RWPE1 (cell line): Measurements from ENCODE around the gene CRYGN.

Experiments used
- CTCF ChIA-PET: fragments of 350-600 bp; sonication (Branson Sonifier 250); formaldehyde crosslinking; extraction: SDS; loops from one replicate; lab custom pipeline; 2021; lab: Yijun Ruan, JAX
- POLR2A ChIA-PET: fragments of 400-600 bp; formaldehyde crosslinking; extraction: SDS; loops from one replicate; lab custom pipeline; 2020; ENCODE audit warnings: antibody characterized with exemption; ENCODE audit not compliant: low non-redundant PET; lab: Yijun Ruan, JAX
- DNase-seq: peaks from one replicate; pipeline ENCODE4 v3.0.0; 2012; ENCODE audit warnings: low spot score
- H3K27ac ChIP-seq: fragments of 450-650 bp; 2 replicates; pipeline ENCODE4 v1.5.1; 2017
- TF ChIP-seq, protein P1 (sequence below): fragments of 450-650 bp; conservative IDR thresholded peaks from 2 replicates; pipeline ENCODE4 v1.5.1; 2017; ENCODE audit warnings: low read depth, mild to moderate bottlenecking

CRYGN gene

DNA sequence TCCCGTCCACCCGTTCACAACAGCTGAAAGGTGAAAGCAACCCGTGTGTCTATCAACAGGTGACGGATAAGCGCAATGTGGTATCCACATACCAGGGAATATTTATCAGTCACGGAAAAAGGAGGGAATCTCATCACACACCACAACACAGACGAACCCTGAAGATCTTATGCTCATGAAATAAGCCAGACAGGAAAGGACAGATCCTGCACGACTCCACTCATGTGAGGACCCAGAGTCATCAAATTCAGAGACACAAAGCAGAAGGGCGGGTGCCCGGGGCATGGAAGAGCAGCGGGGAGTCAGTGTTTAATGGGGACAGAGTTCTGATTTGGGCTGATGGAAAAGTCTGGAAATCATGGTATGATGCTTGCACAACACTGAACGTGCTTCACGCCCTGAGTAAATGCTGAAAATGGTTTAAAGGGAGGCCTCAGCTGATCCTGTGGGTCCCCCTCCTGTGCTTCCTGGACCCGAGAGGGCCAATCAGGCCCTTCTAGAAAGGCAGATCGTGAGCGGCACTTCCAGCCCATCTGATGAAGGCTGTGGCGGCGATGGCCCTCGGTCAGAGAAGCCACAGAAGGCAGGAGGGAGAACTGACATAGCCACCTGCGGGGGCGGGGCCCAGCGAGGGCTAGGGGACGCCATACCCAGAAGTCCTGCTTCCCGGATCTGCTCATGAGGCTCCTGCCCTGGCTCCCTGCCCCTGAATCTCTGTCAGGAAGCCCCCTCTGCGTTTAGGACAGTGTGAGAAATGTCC lies 49.2 kb downstream of the CRYGN start:
- DNase-seq, result no peak
- ChIA-PET POLR2A (no interaction called here), CTCF (no interaction called here)
- no peak overlapping the region for H3K27ac ChIP-seq
- TF ChIP-seq, protein P1, sequence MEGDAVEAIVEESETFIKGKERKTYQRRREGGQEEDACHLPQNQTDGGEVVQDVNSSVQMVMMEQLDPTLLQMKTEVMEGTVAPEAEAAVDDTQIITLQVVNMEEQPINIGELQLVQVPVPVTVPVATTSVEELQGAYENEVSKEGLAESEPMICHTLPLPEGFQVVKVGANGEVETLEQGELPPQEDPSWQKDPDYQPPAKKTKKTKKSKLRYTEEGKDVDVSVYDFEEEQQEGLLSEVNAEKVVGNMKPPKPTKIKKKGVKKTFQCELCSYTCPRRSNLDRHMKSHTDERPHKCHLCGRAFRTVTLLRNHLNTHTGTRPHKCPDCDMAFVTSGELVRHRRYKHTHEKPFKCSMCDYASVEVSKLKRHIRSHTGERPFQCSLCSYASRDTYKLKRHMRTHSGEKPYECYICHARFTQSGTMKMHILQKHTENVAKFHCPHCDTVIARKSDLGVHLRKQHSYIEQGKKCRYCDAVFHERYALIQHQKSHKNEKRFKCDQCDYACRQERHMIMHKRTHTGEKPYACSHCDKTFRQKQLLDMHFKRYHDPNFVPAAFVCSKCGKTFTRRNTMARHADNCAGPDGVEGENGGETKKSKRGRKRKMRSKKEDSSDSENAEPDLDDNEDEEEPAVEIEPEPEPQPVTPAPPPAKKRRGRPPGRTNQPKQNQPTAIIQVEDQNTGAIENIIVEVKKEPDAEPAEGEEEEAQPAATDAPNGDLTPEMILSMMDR, result no peak

DNA sequence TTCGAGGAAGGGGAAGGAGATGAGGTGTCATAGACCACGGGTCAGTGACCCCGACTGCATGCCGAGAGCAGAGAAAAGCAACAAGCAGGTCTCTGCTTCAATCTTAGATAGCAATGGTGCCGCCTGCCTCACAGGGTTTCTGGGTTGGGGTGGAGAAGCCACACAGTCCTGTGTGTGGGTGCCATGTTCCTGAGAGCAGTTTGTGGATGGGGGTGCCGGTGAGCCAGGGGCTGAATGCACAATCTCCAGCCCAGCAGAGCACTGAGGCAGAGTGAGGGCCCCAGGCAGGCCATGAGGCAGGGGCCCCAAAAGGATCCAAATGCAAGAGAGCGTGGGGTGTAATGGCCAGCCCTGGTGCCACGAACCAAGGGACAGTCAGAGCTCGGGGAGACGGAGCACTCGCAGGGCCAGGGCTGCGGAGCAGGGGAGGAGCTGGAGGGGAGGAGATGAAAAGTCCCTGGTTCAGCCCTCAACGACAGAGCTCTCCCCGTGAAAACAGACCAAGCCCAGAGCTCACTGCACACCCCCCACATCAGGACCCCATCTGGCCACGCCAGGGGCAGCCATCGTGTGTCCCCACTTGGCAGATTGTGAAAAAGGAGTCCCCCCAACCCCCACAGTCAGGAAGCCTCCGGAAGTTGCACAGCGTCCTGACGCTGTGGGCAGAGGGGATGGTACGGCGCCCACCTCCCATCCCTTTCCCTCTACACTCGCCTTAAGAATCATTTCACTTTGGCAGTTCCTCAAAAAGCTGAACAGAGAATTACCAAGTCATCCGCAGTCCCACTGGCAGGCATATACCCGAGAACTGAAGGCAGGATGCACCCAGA lies 50.0 kb downstream of the CRYGN start:
- POLR2A ChIA-PET, result no interaction called here
- CTCF ChIA-PET, result no interaction called here
- TF ChIP-seq, protein P1, result no peak
- DNase-seq, result no peak
- H3K27ac ChIP-seq, result no peak overlapping the region

DNA sequence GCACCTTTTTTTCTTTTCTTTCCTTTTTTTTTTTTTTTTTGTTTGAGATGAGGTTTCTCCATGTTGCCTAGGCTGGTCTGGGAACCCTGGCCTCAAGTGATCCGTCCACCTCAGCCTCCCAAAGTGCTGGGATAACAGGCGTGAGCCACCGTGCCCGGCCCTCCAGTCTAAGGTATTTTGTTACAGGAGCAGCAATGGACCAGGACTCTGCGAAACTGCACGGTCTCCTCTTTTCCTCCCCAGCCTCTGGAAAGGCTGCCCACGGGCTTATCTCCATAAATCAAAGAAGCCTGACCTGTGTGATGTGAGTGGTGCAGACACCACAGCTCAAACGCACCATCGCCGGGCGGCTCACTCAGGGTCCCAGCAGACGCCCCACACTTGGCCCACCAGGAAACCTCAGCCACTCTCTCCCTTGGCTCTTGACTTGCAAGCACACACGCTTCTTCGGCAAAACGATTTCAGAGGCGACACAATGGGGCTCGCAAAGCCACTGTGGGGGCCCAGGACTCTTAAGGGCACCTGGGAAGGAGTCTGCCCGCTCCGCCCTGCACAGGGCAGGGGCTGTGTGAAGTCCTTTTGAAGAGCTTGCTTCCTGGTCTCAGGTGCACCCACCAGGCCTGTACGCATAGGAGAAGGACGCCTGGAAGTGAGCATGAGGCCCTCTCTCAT lies 50.7 kb downstream of the CRYGN start:
- POLR2A ChIA-PET, result no interaction called here
- CTCF ChIA-PET, result no interaction called here
- TF ChIP-seq, protein P1, result no peak
- DNase-seq, result no peak
- no peak overlapping the region for H3K27ac ChIP-seq

DNA sequence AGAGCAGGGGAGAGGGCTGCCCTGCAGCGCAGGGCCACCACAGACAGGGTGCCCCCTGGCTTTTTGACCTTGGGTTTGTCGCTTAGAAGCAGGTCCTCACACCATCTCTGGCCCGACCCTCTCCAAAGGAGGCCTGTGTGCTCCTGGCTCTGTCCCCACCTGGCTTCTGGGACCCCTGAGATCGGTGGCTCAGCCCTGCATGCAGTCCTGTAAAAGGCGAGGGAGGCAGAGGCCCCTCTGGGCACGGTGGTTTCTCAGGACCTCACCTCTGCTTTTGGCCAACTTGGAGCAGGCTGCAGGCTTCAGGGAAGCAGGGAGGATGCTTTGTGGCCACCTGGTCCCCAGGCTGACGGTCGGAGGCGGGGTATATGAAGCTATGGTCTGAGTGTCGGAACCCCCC lies 51.5 kb downstream of the CRYGN start:
- TF ChIP-seq, protein P1, result no peak
- DNase-seq, result no peak
- ChIA-PET POLR2A (no interaction called here), CTCF (no interaction called here)
- no peak overlapping the region for H3K27ac ChIP-seq

DNA sequence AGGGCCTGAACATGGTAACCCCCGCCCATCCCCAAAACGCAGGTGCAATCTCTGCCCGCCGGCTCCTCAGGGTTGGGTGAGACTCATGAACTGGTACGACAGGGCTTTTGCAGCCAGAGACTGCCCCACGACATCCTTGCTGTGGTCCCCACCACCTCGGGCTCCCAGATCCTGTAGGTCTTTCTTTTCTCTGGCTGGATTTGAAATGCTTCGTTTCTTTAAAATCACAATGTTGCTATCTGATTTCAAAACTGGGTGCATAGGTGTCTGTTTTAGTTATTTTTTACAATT lies 52.0 kb downstream of the CRYGN start:
- POLR2A ChIA-PET, result no interaction called here
- no peak for DNase-seq
- TF ChIP-seq, protein P1, result no peak
- CTCF ChIA-PET, result no interaction called here
- no peak overlapping the region for H3K27ac ChIP-seq

DNA sequence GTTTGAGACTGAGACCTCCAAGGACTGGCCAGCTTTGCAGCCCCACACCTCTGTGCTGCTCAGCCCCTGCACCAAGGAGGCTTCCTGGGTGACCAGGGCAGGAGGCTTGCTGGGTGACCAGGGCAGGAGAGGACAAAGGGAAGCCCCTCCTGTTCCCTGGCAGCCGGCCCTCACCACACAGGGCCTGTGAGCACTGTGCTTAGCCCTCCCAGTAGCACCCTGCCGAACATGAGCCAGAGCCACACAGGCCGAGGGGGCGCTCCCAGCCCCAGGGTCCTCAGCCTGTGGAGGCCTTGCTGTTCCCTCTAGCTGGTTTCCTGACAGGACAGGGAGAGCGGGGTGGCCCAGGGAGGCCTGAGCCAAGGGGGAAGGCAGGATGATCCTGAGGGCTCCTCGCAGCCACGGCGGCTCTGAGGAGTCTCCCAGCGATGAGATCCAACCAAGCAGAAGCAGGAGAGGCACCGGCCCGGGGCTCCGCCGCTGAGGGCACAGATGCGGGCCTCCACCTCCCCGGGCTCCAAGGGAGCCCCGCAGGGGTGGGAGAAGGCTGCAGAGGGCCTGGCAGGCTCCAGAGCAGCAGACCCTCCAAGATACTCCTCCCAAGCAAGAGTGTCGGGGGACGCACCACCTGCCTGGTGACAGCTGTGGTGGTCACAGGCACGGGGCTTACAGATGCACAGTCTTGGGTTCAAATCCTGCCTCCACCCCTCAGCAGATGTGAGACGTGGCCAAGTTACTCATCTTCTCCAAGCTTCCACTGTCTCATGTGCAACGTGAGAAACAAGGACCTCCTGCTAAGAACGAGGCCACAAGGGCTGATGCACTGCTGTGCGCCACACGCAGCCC lies 52.6 kb downstream of the CRYGN start:
- POLR2A ChIA-PET, result no interaction called here
- TF ChIP-seq, protein P1, result no peak
- CTCF ChIA-PET, result no interaction called here
- no peak overlapping the region for H3K27ac ChIP-seq
- DNase-seq, result no peak
